Spleen (tissue), 11 donors: ENCODE results near the gene TP53I3. TPM values are rescaled to one million over a fixed set of nuclear protein-coding genes. Genes with fewer than 3 reads are reported as not detected.

Source experiments
- DNase-seq: peaks from one replicate; pipeline ENCODE4 v3.0.0-alpha.2; 2020
- H3K27ac ChIP-seq, 8 donors: fragments of 200-600 bp; sonication (generic) in 7 of 8; 1 replicate in 4 of 8; 2 replicates in 4 of 8; pipeline versions ENCODE4 v1.5.0 to v1.8.0; 2016 to 2021; ENCODE audit warnings: inconsistent platforms in 4 of 8, mild to moderate bottlenecking in 4 of 8, moderate library complexity in 1 of 8
- H3K27me3 ChIP-seq, 7 donors: fragments of 200-600 bp; sonication (generic) in 6 of 7; replicated peaks in 1 of 7; 1 replicate in 4 of 7; 2 replicates in 3 of 7; pipeline versions ENCODE4 v1.5.0 to v1.8.0; 2016 to 2021; ENCODE audit warnings: inconsistent platforms in 3 of 7, mild to moderate bottlenecking in 1 of 7
- H3K36me3 ChIP-seq, 6 donors: fragments of 200-600 bp; sonication (generic) in 5 of 6; 1 replicate in 4 of 6; 2 replicates in 2 of 6; pipeline versions ENCODE4 v1.5.0 to v1.8.0; 2016 to 2021; ENCODE audit warnings: inconsistent platforms in 2 of 6
- H3K4me1 ChIP-seq, 6 donors: fragments of 200-600 bp; sonication (generic) in 5 of 6; 1 replicate in 3 of 6; 2 replicates in 3 of 6; pipeline versions ENCODE4 v1.5.0 to v1.8.0; 2016 to 2021; ENCODE audit warnings: inconsistent platforms in 3 of 6
- H3K4me3 ChIP-seq, 8 donors: fragments of 200-600 bp; sonication (generic) in 7 of 8; 1 replicate in 4 of 8; 2 replicates in 4 of 8; pipeline versions ENCODE4 v1.5.0 to v1.8.0; 2016 to 2021; ENCODE audit warnings: inconsistent platforms in 4 of 8, mild to moderate bottlenecking in 4 of 8, moderate library complexity in 2 of 8
- H3K9me3 ChIP-seq, 8 donors: fragments of 200-600 bp; sonication (generic) in 7 of 8; 1 replicate in 4 of 8; 2 replicates in 4 of 8; pipeline versions ENCODE4 v1.5.0 to v1.8.0; 2016 to 2021; ENCODE audit warnings: inconsistent platforms in 4 of 8
- CTCF ChIP-seq, 11 experiments: fragments of 200-600 bp in 7 of 11; fragments of 450-650 bp in 4 of 11; sonication (generic) in 4 of 11; IDR thresholded peaks in 8 of 11; conservative IDR thresholded peaks in 3 of 11; 1 replicate in 7 of 11; 2 replicates in 4 of 11; pipeline versions ENCODE4 v1.4.0 to v1.8.0; 2016 to 2021; ENCODE audit warnings: antibody characterized with exemption in 11 of 11, inconsistent platforms in 4 of 11, mild to moderate bottlenecking in 1 of 11
- POLR2A ChIP-seq, 3 donors: fragments of 450-650 bp; IDR thresholded peaks; one replicate each; pipeline ENCODE4 v1.5.1; 2017; ENCODE audit warnings: antibody characterized with exemption in 3 of 3, mild to moderate bottlenecking in 1 of 3
- POLR2AphosphoS5 ChIP-seq, 3 donors: sonication (generic); formaldehyde crosslinking; IDR thresholded peaks; one replicate each; pipeline ENCODE4 v1.5.1; 2017; ENCODE audit warnings: antibody characterized with exemption in 3 of 3
- WGBS, 5 donors: extraction: QIAGEN DNeasy Blood & Tissue Kit in 3 of 5; methylation state at CpG; one replicate each; pipeline versions ENCODE4 v1.1.5 to v1.1.7; 2013 to 2018; 5-methylcytosine and 5-hydroxymethylcytosine counted together
- intact Hi-C: fragments of 100-400 bp; cut with DNase I; formaldehyde crosslinking; loops from one replicate; pipeline ENCODE4 v1.15.0; 2023; ENCODE audit warnings: low total_unique reads
- polyA plus RNA-seq, 3 donors: library from polyadenylated mRNA; stranded (reverse); fragments of 200-250 nt; gene quantifications; one replicate each; pipeline ENCODE4 v1.2.1, GENCODE V29; 2013
- total RNA-seq, 7 donors: library from RNA; depleted of rRNA in 3 of 7; stranded (reverse); fragments of >200 nt in 3 of 7; fragmentation: NEBNext Ultra II Directional in 4 of 7; extraction: Animal tissue kit (Norgen Biotek cat#: 25700) in 4 of 7; gene quantifications; one replicate each; pipeline versions ENCODE4 v1.1.0 to v1.2.1, GENCODE V29; 2016 to 2021
- donor health status: healthy with polysubstance abuse.
- donor health status: DM: no; HTN: no; CAD: no; lungs with moderate emphysema.
- donor health status: DM: no; HTN: no; CAD: no.
- donor health status: Bipolar disorder and iron deficiency.
- donor health status: healthy.
- donor health status: DM: no; HTN: no; CAD: no.
- donor health status: DM: yes; HTN: yes; CAD: no.

TP53I3 gene
- total and polyA plus RNA-seq, 10 donors: 7.1 to 17.6 (median 10.7) TPM

- H3K4me3 ChIP-seq: no peak overlapping the region
- intact Hi-C loops: no loop called here
- H3K36me3 ChIP-seq: peaks cover 0 to 38% (median 6%) of the 10 kb centered on the region in 6 donors
- peaks cover 0 to 33% (median 14%) of the 10 kb centered on the region in 8 donors for H3K9me3 ChIP-seq
- WGBS, 5 donors: 23 to 50% (median 49%) methylated on average over 2 of the region's 2 CpGs
- no peak overlapping the region for H3K27ac ChIP-seq
- DNase-seq: no peak
- no peaks in the 10 kb centered on the region for H3K4me1 ChIP-seq
- no peaks in the 10 kb centered on the region for H3K27me3 ChIP-seq
- TF ChIP-seq POLR2A (IDR thresholded peaks at IDR 0.05) (no peak), CTCF (IDR thresholded peaks at IDR 0.05 in 8 of 11, conservative IDR thresholded peaks at IDR 0.05 in 3 of 11) (no peak), POLR2AphosphoS5 (IDR thresholded peaks at IDR 0.05) (no peak)
Observed at GRCh38 chr2:24105816-24106215, 21.2 kb upstream of the TP53I3 start.

DNA sequence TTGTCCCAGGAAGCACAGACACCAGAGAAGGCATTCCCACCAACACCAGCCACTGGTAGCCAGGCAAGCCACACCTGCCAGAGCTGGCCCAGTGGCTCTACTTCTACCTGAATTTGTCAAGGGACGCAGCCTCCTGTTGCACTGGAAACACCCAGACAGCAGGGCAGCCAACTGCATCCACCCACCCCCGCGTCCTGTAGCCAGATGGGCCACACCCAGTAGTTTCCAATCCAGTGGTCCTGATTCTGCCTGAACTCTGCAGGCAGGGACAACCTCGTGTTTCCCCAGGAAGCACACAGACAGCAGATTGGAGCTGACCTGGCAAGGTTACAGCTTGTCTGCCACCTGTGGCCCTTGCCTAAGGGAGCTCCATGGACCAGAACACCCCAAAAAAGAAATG is 20.3 kb upstream of the TP53I3 start:
- H3K4me3 ChIP-seq: no peak overlapping the region
- no peak for TF ChIP-seq POLR2A (IDR thresholded peaks at IDR 0.05)
- TF ChIP-seq CTCF (IDR thresholded peaks at IDR 0.05 in 8 of 11, conservative IDR thresholded peaks at IDR 0.05 in 3 of 11): no peak
- no peak for TF ChIP-seq POLR2AphosphoS5 (IDR thresholded peaks at IDR 0.05)
- no peaks in the 10 kb centered on the region for H3K4me1 ChIP-seq
- DNase-seq: no peak
- no peak overlapping the region for H3K27ac ChIP-seq
- peaks cover 0 to 38% (median 6%) of the 10 kb centered on the region in 6 donors for H3K36me3 ChIP-seq
- intact Hi-C loops: no loop called here
- peaks cover 0 to 40% (median 15%) of the 10 kb centered on the region in 8 donors for H3K9me3 ChIP-seq
- 51 to 78% (median 54%) methylated on average over 4 of the region's 4 CpGs for WGBS, 5 donors
- no peaks in the 10 kb centered on the region for H3K27me3 ChIP-seq

- WGBS, 5 donors: 86 to 96% (median 93%) methylated on average over 6 to 8 of the region's 8 CpGs
- Histone ChIP-seq H3K4me3 (no peak overlapping the region), H3K4me1 (no peaks in the 10 kb centered on the region), H3K9me3 (peaks cover 0 to 37% (median 11%) of the 10 kb centered on the region in 8 donors), H3K27ac (no peak overlapping the region), H3K27me3 (no peaks in the 10 kb centered on the region), H3K36me3 (peaks cover 0 to 38% (median 6%) of the 10 kb centered on the region in 6 donors)
- TF ChIP-seq CTCF (IDR thresholded peaks at IDR 0.05 in 8 of 11, conservative IDR thresholded peaks at IDR 0.05 in 3 of 11): no peak
- no peak for TF ChIP-seq POLR2A (IDR thresholded peaks at IDR 0.05)
- TF ChIP-seq POLR2AphosphoS5 (IDR thresholded peaks at IDR 0.05): no peak
- DNase-seq: no peak
- intact Hi-C loops: no loop called here
Observed at GRCh38 chr2:24104110-24104650, 19.5 kb upstream of the TP53I3 start.

DNA sequence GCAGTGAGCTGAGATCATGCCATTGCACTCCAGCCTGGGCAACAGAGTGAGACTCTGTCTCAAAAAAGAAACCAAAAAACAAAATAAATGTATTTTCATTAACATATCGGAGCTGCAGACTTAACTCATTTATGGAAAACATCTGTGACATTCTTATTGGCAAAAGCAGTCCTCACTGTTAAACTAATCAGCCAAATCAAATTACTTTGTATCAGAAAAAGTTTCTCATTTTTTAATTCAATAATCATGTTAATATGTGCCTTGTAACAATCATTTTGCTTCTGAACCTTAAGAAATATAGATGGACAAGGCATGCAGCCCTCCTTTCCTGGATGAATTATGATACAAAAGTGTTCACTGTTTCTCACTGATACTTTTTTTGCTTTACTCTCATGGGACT is 18.0 kb upstream of the TP53I3 start:
- peaks cover 0 to 27% (median 6%) of the 10 kb centered on the region in 8 donors for H3K9me3 ChIP-seq
- peaks cover 0 to 38% (median 6%) of the 10 kb centered on the region in 6 donors for H3K36me3 ChIP-seq
- intact Hi-C loops: no loop called here
- H3K27ac ChIP-seq: no peak overlapping the region
- DNase-seq: no peak
- TF ChIP-seq CTCF (IDR thresholded peaks at IDR 0.05 in 8 of 11, conservative IDR thresholded peaks at IDR 0.05 in 3 of 11) (no peak), POLR2A (IDR thresholded peaks at IDR 0.05) (no peak), POLR2AphosphoS5 (IDR thresholded peaks at IDR 0.05) (no peak)
- H3K4me1 ChIP-seq: no peaks in the 10 kb centered on the region
- H3K4me3 ChIP-seq: no peak overlapping the region
- WGBS, 5 donors: 97 to 100% (median 98%) methylated on average over 1 of the region's 1 CpG
- no peaks in the 10 kb centered on the region for H3K27me3 ChIP-seq
